Measurements from ENCODE around the gene SSTR5.

SSTR5 gene

GRCh38 chr16:1127101-1127500, 54.6 kb downstream of the SSTR5 start:
- no peak for DNase-seq

- DNase-seq: no peak
These were observed 55.6 kb downstream of the SSTR5 start for GRCh38 chr16:1127971-1128715.

GRCh38 chr16:1129106-1129960, 56.8 kb downstream of the SSTR5 start:
- no peak for DNase-seq

- DNase-seq: no peak
These were observed 57.8 kb downstream of the SSTR5 start for GRCh38 chr16:1130382-1130781.

Data from GOT3 (cell line).